Head of caudate nucleus (tissue), 42 donors: ENCODE results near the gene ROBO1.
"Not testable (repeated sequence)": the region's sequence is repeated elsewhere in the genome, so short reads cannot be mapped to it uniquely, and the experiment has no call there.

Source experiments
- DNase-seq, 42 donors: peaks; one replicate each; pipeline versions ENCODE4 v3.0.0 to v3.0.0-alpha.2; 2020 to 2021; ENCODE audit warnings: mixed read lengths in 7 of 42
- intact Hi-C: fragments of 100-400 bp; cut with DNase I; formaldehyde crosslinking; loops from one replicate; pipeline ENCODE4 v1.15.0; 2022

Gene ROBO1

DNA sequence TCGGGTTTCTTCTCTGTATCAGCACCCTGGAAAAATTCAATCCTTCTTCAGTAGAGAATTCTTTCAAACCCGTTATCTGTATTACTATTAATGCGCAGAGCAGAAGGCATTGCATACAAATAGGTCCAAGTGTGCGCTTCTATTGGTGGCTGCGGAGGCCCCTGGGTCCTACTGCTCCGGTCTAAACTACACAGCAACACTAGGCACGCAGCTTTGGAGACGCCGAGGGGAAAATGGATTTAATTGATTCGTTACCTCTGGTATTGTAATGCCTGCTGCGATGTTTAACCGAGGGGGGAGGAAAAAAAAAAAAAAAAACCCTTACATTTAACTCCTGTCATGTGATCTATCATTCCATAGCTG is at the start of gene ROBO1:
Gene ROBO1, minus strand, starts transcription at position 94 of the 363 bp plus-strand sequence.
- intact Hi-C loops, result no loop called here
- peak in 34 of 42 donors; percentile 8 to 81 (median 48) for DNase-seq

DNA sequence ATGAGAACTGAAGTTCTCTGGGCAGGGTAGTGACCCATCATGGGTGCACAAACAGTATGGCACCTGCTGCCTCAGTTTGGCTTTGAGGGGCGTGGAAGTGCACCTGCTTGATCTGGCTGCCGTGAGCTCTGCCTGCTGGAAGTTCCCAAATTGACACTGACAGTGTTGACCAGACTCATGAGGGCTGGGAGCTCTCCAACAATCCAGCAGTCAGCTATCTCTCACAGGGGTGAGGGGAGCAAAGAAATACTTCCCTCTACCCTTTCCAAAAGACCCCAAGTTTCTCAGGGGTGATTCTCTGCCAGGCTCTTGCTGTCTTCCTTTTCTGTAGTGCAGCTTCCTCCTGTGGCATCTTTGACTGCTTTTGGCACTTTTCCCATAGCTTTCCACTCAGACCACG is 49.4 kb upstream of the ROBO1 start:
- intact Hi-C loops, result no loop called here
- DNase-seq, result no peak

DNA sequence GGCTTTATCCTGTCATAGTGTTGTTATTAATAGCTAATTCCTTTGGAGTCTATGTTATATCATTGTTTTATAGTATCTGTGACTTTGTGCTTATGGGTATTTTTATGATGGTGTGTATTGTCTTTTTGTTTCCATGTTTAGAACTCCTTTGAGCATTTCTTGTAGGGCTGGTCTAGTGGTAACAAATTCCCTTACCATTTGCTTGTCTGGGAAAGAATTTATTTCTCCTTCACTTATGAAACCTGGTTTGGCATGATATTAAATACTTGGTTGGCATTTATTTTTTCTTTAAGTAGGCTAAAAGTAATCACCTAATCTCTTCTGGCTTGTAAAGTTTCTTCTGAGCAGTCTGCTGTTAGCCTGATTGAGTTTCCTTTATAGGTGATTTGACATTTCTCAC is 47.7 kb upstream of the ROBO1 start:
- intact Hi-C loops, result no loop called here
- DNase-seq, result no peak

DNA sequence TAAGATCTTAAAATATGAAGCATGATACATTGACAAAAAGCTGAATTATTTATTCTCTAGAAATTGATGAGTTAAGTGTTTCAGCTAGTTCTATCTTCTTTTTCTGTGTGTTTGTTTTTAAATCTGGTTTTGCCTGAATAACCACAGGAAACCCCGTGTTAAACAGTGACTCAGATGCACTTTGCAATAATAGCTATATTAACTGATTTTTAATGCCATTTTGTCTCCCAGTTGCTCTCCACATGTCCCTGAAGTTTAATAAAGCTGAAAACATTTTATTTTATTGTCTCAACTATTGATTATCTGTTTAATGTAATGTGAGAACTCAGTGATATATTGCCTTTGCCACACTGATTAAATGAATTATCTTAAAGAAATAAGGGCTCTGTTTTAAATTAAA is 42.8 kb upstream of the ROBO1 start:
- intact Hi-C loops, result no loop called here
- DNase-seq, result no peak

DNA sequence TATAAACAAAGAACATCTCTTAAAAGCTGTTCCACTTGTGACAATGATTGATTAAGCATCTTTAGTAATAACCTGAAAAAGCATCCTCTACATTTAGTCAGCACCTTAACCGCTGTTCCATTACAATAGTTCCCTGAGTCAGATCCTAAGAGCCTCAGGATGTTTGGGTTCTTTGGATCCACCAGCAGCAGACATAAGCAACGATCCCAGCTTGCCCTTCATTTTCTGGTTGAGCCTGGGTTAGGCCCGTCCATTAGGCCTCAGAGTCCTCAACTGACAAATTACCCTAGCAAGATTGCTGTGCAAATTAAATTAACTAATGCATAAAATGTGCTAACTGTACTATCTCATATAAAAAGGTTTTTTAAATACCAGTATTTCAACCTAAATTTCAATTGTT is 42.3 kb upstream of the ROBO1 start:
- intact Hi-C loops, result no loop called here
- no peak for DNase-seq

DNA sequence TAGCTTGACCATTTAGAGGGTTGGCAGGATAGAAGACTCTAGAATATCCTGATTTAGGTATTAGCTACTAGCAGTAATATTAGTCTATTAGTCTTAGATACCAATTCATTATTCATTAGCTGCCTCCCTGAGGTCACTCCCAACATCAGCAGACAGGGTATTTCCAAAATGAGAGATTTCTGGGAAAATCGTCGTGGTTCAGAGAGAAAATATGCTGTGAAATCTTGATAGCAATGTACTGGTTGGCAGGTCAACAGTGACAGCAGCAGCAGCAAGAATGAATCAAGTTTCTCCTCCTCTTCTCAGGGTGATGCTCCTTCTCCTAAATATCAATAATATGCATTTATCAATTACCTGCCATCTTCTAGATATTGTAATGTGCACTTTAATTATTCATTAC is 41.3 kb upstream of the ROBO1 start:
- DNase-seq, result no peak
- intact Hi-C loops, result no loop called here

DNA sequence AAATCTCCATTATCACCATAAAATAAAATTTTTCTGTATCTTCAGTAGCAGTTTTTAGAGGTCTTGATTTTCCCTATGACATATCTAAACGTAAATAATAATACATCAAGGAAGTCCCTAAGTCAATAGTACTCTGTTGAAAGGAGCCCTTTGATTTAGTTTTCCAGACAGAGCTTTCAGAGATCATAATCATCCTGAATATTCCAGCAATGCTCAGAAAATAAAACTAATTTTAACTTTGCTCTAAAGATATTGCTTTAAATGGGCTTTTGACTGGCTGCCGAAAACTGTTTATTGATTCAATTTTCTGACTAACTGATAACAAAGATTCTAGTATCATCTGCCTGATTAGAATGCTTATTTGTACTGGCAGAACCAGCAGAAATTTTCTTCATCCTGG is 40.7 kb upstream of the ROBO1 start:
- DNase-seq, result no peak
- intact Hi-C loops, result no loop called here

DNA sequence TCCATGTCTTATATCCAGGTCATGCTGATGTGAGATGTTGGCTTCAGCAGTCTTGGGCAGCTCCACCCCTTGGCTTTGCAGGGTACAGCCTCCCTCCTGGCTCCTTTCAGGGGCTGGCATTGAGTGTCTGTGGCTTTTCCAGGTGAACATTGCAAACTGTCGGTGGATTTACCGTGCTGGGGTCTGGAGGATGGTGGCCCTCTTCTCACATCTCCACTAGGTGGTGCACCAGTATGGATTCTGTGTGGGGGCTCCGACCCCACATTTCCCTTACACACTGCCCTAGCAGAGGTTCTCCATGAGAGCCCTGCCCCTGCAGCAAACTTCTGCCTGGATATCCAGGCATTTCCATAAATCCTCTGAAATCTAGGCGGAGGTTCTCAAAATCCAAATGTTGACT is 22.4 kb upstream of the ROBO1 start:
- intact Hi-C loops, DNase-seq: not testable (repeated sequence)

DNA sequence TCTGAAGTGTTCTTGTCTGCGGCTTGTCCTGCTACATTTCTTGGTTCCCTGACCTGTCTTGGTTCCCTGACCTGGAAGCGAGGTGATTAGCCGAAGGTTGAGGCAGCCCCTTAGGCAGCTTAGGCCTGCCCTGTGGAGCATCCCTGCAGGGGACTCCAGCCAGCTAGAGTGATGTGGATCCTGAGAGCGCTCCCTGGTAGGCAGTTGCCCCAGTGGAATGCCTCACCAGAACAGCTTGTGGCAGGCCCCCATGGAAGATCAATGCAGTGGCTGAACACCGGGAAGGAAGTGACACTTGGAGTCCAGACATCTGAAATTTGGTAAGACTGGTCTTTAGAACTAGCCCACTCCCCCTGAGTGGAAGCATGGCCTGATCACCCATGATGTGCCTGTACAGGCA is 5.5 kb upstream of the ROBO1 start:
- DNase-seq, result no peak
- intact Hi-C loops, result no loop called here

DNA sequence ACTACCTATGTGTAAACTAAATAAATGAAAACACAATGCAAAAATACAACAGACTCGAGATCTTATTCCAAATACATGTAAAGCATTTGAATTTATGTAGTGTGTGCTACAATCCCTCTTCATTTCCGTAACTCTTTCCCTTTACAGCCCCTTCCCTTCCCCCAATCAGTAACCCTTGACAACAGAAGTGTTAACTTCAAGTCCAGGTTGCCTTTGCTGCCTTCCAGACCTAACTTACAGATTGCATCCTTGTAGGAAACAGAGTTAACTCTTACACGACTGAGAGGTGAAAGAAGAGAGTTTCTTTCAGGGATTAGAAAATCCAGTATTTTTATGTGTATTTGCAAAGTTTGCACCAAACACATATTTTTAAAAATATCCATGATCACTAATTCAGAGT is 1.4 kb upstream of the ROBO1 start:
- no peak for DNase-seq
- intact Hi-C loops, result no loop called here

DNA sequence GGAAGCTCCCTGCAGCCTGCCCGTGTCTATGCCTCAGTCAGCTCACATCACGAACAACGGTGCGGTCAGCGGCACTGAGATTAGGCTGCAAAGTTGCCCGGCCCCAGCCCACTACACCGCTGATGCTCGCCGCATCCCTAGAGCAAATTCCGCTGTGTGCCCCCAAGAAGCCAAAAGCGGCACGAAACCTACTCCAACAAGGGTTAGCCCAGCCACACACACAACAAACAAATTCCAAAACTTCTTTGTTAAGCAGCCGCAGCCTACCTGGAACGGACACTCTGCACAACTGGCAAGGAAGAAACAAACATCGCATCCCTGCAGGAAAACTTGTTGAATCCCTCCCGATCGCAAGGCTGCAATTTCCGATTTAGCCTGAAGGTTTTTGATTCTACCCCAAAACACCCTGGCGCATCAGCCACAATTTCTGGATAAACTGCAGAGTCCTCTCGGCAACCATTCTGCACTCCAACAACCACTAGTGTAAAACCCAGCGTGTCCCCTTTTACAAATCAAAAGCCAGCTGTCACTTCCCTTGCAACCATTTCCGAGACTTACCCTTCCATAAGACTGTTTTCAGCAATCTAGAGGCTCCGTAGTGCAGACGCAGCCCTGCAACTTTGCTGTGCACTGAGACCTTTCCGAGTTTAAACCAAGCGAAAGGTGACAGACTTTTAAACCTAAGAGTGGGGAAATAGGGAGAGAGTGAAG is 449 bp downstream of the ROBO1 start:
- DNase-seq, result peak in 16 of 42 donors; percentile 7 to 47 (median 18)
- intact Hi-C loops, result no loop called here

DNA sequence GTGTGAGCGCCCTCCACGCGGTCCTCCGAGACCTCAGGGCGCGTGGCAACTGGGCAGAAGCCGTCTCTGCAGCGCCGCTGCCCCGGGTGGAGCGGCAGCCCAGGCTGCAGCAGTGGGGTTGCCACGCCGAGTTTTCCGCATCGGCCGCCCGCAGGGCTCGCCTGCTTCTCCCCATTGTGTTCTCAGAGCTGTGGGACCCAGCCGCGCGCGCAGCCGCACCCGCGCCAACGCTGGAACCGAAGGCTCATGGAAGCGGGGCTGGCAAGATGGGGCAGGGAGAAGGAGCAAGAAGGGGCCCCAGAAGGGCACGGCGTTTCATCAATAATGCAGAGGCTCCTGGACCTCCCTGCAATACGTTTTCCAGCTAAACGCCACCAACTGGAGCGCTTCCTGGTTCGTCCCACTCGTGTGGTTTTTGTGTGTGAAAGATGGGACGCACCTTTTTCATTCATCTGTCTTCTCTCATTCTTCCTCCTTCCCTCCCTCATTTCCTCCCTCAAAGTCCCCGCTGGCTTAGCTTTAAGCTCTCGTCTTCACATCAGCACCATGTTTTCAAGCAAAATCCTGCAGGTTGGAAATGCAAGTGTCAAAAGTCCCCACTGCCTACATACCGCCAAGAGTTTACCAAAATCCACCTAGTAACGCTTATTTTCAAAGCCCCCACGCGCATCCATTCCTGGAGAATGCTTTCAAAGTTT is 1.2 kb downstream of the ROBO1 start:
- peak in 38 of 42 donors; percentile 13 to 68 (median 42) for DNase-seq
- intact Hi-C loops, result no loop called here

DNA sequence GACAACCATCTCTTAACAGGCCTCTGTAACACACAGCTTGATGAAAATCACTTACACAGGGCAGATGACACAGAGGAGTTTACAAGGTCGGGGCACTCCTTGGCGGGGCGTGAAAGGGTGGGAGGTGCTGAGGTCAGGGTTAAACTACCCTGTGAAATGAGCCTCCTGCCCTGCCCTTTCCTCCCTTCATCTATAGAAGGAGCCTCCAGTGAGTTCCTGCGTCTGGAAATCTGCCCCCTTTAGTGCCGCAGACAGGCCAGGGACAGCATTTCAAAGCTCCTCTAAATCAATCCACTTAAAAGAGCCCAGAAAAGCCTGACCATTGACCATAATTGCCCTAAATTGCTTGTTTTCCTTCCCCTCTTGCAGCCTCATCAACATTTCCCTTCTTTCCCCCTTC is 1.9 kb downstream of the ROBO1 start:
- intact Hi-C loops, result no loop called here
- DNase-seq, result peak in 4 of 42 donors; percentile 8 to 21 (median 16)

DNA sequence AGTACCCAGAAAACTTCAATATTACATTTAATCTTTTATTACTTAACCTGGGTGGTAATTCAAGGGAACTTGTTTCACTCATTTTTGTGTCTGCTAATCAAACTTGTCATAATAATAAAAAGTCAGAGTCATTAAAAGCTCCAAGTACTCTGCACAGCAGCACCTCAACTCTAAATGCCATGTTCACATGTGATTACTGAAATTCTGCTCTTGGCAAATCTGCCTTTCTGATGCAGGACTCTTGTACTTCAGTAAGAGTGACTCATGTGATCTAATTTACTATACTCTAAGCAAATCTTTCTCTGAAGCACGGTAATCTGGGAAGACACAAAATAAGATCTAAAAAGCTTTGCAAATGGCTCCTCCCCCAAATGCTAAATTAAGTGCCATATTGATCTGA is 6.4 kb downstream of the ROBO1 start:
- no peak for DNase-seq
- intact Hi-C loops, result no loop called here

DNA sequence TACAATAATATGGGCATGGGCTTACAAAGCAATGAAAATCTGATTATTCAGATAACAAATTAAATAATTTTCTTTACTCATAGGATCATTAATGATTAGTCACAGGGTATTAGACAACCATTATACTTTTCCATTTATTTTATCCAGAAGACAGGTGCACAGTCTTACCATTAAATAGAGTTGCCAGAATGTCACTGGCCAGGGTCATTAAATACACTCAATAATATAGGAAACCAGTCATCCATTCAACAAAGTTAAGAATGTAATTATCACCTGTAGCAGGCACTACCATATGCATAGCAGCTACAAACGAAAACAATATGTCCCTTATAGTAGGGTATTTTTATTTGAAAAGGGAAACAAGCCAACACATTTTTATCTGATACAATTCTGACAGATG is 16.1 kb downstream of the ROBO1 start:
- intact Hi-C loops, result no loop called here
- no peak for DNase-seq

DNA sequence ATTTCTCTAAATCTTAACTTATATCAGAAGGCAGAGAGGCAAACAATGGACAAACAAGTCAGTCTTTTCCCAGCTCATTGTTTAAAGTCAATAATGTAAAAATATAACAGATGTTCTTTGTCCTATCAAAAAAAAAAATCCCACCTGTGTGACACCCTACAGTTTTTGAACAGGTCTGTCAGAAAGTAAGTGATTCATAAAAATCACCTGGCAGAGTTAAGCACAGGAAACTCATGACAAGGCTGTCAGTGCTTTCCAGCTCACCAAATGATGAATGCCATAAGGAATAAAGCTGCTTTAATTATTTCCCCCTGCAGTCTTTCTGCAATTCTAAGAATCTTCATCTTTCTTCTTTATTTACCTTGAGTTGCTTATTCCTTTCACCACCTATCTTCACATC is 30.3 kb downstream of the ROBO1 start:
- no peak for DNase-seq
- intact Hi-C loops, result no loop called here

DNA sequence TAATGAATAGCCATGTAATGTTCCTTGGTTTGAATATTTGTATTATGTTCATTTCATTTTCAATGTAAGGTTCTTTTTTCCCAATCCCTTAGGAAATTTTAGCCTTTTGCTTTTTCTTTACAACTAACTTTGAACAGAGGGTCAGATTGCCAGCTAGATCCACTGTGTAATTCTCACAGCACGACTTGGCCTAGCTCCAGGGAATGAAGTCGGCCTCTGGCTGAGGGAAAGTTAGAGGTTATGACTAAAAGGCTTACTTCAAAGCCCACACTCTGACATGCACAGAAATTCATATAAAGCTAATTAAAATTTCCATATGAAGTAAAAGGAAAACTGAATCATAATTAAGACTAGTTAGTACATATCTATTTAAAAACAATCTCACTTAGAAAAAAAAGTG is 38.7 kb downstream of the ROBO1 start:
- intact Hi-C loops, result no loop called here
- DNase-seq, result peak in 24 of 42 donors; percentile 3 to 54 (median 19)

DNA sequence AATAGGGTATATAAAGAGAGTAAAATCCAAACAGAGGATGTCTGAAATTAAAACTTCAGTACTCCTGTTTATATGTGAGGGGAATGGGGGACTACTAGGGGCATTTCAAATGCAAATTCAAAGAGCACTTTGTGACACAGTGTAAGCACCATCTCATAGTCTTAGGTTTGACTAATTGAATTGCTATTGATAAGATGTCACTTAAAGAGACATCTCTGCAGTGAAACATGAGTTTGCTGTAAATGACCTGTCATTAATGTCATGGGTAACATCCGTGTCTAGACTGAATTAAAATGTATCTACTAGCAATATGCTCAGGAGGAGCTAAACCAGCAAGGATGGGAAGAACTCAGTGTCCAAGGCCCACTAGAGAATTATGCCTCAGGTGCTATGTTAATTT is 41.0 kb downstream of the ROBO1 start:
- intact Hi-C loops, result no loop called here
- DNase-seq, result no peak

DNA sequence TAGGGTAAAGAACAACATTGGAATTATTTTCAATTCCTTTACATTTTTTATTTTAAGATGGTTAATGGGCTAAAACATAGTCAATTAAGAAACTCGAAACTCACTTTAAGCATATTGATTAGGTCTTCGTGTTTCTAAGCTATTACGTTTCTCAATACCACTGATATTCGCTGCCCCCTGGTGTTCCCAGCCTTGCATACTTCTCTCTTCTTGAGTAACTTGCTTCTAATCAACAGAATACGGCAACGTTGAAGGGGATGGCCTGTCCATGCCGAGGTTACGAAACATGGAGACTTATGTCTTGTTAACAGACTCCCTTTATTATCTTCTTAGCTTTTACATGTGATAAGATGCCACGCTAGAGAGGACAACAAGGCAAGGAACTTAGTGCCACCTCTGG is 43.6 kb downstream of the ROBO1 start:
- intact Hi-C loops, result no loop called here
- DNase-seq, result peak in 11 of 42 donors; percentile 1 to 37 (median 17)

DNA sequence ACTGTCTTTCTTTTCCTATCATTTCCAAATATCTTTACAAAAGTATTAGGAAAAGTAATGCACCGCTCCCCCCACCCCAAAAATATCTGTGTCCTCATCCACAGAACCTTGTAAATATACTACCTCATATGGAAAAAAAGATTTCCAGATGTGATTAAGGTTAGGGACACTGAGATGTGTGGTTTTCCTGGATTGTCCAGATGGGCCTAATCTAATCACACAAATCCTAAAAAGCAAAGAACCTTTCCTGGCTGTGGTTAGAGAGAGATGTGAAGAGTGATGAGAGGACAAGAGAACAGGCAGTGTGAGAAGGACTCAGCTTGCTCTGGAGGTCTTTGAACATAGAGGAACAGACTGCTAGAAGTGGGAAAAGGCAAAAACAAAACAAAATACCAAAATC is 77.7 kb downstream of the ROBO1 start:
- DNase-seq, result no peak
- intact Hi-C loops, result no loop called here

DNA sequence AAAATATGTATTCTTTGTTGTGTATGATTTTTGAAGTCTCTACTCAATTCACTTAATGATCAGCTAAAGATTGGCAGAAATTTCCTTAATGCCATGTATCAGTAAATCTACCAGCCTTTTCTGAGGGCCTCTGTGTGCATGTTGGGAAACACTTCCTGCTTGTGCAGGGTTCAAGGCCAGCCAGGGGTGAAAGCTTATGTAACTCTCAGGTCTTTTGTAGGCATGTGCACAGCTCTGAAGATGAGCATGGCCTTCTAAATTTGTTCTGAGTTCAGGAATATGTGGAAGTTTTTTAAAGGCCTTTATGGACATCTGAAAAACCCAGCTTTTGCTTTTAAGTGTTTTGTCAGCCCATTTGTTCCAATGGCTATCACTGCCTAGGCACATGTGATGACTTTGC is 82.7 kb downstream of the ROBO1 start:
- DNase-seq, result no peak
- intact Hi-C loops, result no loop called here
